Body of pancreas (tissue), 4 donors: ENCODE measurements around the gene GATAD2A. TPM values are rescaled to one million over a fixed set of nuclear protein-coding genes. Genes with fewer than 3 reads are reported as not detected.

Experiments used
- ATAC-seq: fragments of 150-250 bp; one replicate; pipeline ENCODE4 v1.9.1; 2016
- DNase-seq, 4 donors: peaks; one replicate each; pipeline ENCODE4 v3.0.0-alpha.2; 2019
- H3K27ac ChIP-seq, 4 donors: fragments of 200-600 bp; sonication (generic); 1 replicate in 3 of 4; 2 replicates in 1 of 4; pipeline versions ENCODE4 v1.5.1 to v1.6.1; 2016 to 2019; ENCODE audit warnings: mild to moderate bottlenecking in 1 of 4, mixed read lengths in 1 of 4, moderate library complexity in 1 of 4
- H3K27me3 ChIP-seq, 2 donors: fragments of 200-600 bp; sonication (generic); one replicate each; pipeline ENCODE4 v1.6.0; 2016; ENCODE audit warnings: mild to moderate bottlenecking in 1 of 2
- H3K36me3 ChIP-seq, 2 donors: fragments of 200-600 bp; sonication (generic); replicated peaks in 1 of 2; 2 replicates each; pipeline ENCODE4 v1.5.1; 2016; ENCODE audit warnings: low read depth in 2 of 2; ENCODE audit not compliant: insufficient read depth in 1 of 2
- H3K4me1 ChIP-seq: fragments of 200-600 bp; sonication (generic); one replicate; pipeline ENCODE4 v1.6.0; 2016
- H3K4me3 ChIP-seq, 2 donors: fragments of 200-600 bp; sonication (generic); 1 replicate in 1 of 2; 2 replicates in 1 of 2; pipeline ENCODE4 v1.5.1; 2016 to 2019
- H3K9me3 ChIP-seq, 3 donors: fragments of 200-600 bp; sonication (generic); 1 replicate in 2 of 3; 2 replicates in 1 of 3; pipeline ENCODE4 v1.5.1; 2016
- POLR2A ChIP-seq, 3 donors: fragments of 450-650 bp; IDR thresholded peaks; one replicate each; pipeline ENCODE4 v1.6.1; 2016; ENCODE audit warnings: antibody characterized with exemption in 3 of 3, mild to moderate bottlenecking in 2 of 3
- WGBS, 2 donors: methylation state at CpG; one replicate each; pipeline ENCODE4 v1.1.5; 2017; 5-methylcytosine and 5-hydroxymethylcytosine counted together
- intact Hi-C: fragments of 100-400 bp; cut with DNase I; formaldehyde crosslinking; loops from one replicate; pipeline ENCODE4 v1.15.1; 2023
- total RNA-seq, 2 donors: library from RNA; depleted of rRNA; stranded (reverse); fragments of >200 nt; gene quantifications; one replicate each; pipeline ENCODE4 v1.1.0, GENCODE V29; 2016
- TF ChIP-seq, protein P1 (sequence below), 7 experiments: fragments of 450-650 bp in 4 of 7; fragments of 200-600 bp in 3 of 7; sonication (generic) in 3 of 7; IDR thresholded peaks; one replicate each; pipeline ENCODE4 v1.5.1; 2016 to 2019; ENCODE audit warnings: antibody characterized with exemption in 7 of 7

The GATAD2A gene
- total RNA-seq, 2 donors from 2014 or later = 30.0 to 35.8 TPM

GRCh38 chr19:19544954-19545591, 139.6 kb downstream of the GATAD2A start:
- WGBS, 2 donors = 86% methylated on average over 11 to 42 of the region's 53 CpGs
- peaks cover 0 to 13% of the 10 kb centered on the region in 2 donors for H3K27me3 ChIP-seq
- DNase-seq = no peak

GRCh38 chr19:19545707-19546106, 140.2 kb downstream of the GATAD2A start:
- peaks cover 6% of the 10 kb centered on the region for H3K4me1 ChIP-seq

More at GRCh38 chr19:19544954-19545591, 139.6 kb downstream of the GATAD2A start:
- Histone ChIP-seq H3K9me3 (no peaks in the 10 kb centered on the region), H3K4me3 (no peak overlapping the region), H3K4me1 (peaks cover 12% of the 10 kb centered on the region), H3K27ac (no peak overlapping the region), H3K36me3 (no peaks in the 10 kb centered on the region)
- no peak for ATAC-seq
- intact Hi-C loops = no loop called here
- TF ChIP-seq, protein P1, sequence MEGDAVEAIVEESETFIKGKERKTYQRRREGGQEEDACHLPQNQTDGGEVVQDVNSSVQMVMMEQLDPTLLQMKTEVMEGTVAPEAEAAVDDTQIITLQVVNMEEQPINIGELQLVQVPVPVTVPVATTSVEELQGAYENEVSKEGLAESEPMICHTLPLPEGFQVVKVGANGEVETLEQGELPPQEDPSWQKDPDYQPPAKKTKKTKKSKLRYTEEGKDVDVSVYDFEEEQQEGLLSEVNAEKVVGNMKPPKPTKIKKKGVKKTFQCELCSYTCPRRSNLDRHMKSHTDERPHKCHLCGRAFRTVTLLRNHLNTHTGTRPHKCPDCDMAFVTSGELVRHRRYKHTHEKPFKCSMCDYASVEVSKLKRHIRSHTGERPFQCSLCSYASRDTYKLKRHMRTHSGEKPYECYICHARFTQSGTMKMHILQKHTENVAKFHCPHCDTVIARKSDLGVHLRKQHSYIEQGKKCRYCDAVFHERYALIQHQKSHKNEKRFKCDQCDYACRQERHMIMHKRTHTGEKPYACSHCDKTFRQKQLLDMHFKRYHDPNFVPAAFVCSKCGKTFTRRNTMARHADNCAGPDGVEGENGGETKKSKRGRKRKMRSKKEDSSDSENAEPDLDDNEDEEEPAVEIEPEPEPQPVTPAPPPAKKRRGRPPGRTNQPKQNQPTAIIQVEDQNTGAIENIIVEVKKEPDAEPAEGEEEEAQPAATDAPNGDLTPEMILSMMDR (IDR thresholded peaks at IDR 0.05) = no peak
- no peak for TF ChIP-seq POLR2A (IDR thresholded peaks at IDR 0.05)

DNA sequence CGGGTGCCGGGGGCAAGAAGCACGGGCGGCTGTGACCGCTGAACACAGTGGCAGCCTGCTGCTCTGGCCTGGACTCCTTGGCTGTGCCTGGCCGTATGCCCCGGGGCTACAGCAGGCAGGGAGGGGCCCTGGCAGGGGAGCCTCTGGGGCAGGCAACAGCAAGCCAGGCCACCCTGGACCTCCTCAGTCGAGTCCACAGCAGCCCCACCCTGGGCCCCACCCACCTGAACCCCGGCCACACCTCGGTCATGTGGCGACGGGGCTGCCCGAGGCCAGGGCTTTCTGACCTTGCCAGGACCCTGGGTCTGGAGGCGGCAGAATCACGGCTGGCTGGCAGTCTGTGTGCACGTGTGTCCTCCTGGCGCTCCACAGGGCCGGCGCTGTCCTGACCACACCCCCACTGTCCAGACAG, 141.3 kb downstream of the GATAD2A start:
- DNase-seq (no peak), ATAC-seq (no peak)
- TF ChIP-seq POLR2A (IDR thresholded peaks at IDR 0.05) = no peak
- TF ChIP-seq, protein P1 (IDR thresholded peaks at IDR 0.05) = no peak
- H3K27ac ChIP-seq = no peak overlapping the region
- intact Hi-C loops = no loop called here
- H3K9me3 ChIP-seq = no peaks in the 10 kb centered on the region
- H3K4me1 ChIP-seq = no peaks in the 10 kb centered on the region
- H3K4me3 ChIP-seq = no peak overlapping the region
- H3K27me3 ChIP-seq = peaks cover 0 to under 1% of the 10 kb centered on the region in 2 donors
- WGBS, 2 donors = 46% methylated on average over 19 of the region's 19 CpGs; no CpG with 5 or more reads in 1 of the 2 donors
- no peaks in the 10 kb centered on the region for H3K36me3 ChIP-seq

More at GRCh38 chr19:19545707-19546106, 140.2 kb downstream of the GATAD2A start:
- ATAC-seq = no peak
- WGBS, 2 donors = 80 to 87% methylated on average over 13 to 23 of the region's 23 CpGs
- intact Hi-C loops = no loop called here
- peaks cover 0 to 11% of the 10 kb centered on the region in 2 donors for H3K27me3 ChIP-seq
- no peaks in the 10 kb centered on the region for H3K36me3 ChIP-seq
- no peaks in the 10 kb centered on the region for H3K9me3 ChIP-seq
- H3K4me3 ChIP-seq = no peak overlapping the region
- TF ChIP-seq, protein P1 (IDR thresholded peaks at IDR 0.05) = no peak
- no peak for TF ChIP-seq POLR2A (IDR thresholded peaks at IDR 0.05)
- H3K27ac ChIP-seq = no peak overlapping the region
- DNase-seq = no peak

DNA sequence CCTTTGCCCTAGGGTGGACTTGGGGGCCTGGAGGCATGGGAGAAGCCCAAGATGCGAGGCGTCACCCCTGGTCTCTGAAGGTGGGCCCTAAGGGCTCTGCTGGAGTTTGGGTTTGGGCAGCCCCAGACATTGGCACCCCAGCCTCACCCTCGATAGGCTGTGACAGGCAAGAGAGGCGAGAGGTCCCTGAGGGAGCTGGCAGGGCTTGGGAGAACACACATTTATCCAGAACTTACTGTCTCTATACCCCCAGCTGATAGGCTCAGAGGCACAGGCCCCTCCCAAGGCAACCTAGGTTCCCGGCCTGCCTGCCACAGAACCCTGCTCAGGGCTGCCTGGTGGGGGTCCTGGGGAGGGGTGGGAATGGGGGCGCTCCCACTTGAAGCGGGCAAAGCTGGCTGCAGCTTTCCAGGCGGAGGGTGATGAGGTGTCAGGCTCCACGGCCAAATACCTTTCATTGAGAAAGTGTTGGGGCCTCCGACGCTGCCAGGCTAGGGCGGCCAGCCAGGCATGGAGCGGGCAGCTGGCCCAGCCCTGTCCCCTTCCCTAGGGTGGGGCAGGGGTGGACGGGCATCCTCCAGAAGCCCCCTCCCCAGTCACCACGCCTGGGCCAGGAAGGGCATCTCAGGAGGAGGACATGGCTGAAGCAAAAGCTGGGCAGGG, 142.3 kb downstream of the GATAD2A start:
- H3K9me3 ChIP-seq = no peaks in the 10 kb centered on the region
- no peaks in the 10 kb centered on the region for H3K36me3 ChIP-seq
- H3K4me1 ChIP-seq = no peaks in the 10 kb centered on the region
- intact Hi-C loops = no loop called here
- TF ChIP-seq POLR2A (IDR thresholded peaks at IDR 0.05) = no peak
- TF ChIP-seq, protein P1 (IDR thresholded peaks at IDR 0.05) = no peak
- H3K4me3 ChIP-seq = no peak overlapping the region
- H3K27ac ChIP-seq = no peak overlapping the region
- WGBS, 2 donors = 39 to 47% methylated on average over 5 to 13 of the region's 15 CpGs
- ATAC-seq = no peak
- DNase-seq = no peak
- H3K27me3 ChIP-seq = no peaks in the 10 kb centered on the region
